NB4 (cell line): ENCODE results near the gene ADSS1.
"Not testable (repeated sequence)": the region's sequence is repeated elsewhere in the genome, so short reads cannot be mapped to it uniquely, and the experiment has no call there.

Experiments
- DNase-seq: peaks from one replicate; pipeline ENCODE4 v3.0.0; 2010; ENCODE audit warnings: low read depth
- H3K4me3 ChIP-seq: one replicate; pipeline ENCODE4 v1.5.1; 2011; ENCODE audit warnings: mild to moderate bottlenecking, low read depth, low read length, moderate library complexity
- MYC ChIP-seq: IDR thresholded peaks from 2 replicates; pipeline ENCODE4 v1.6.1; 2011; ENCODE audit warnings: low read depth, low read length
- POLR2A ChIP-seq: IDR thresholded peaks from 2 replicates; pipeline ENCODE4 v1.6.1; 2011; ENCODE audit warnings: mild to moderate bottlenecking; ENCODE audit not compliant: insufficient read length; ENCODE audit errors: extremely low read depth
- TF ChIP-seq, protein P1 (sequence below): IDR thresholded peaks from 2 replicates; pipeline ENCODE4 v1.6.1; 2011; ENCODE audit warnings: low read depth, low read length
- TF ChIP-seq, protein P2 (sequence below): IDR thresholded peaks from one replicate; pipeline ENCODE4 v1.5.1; 2012; ENCODE audit warnings: low read depth, low read length

ADSS1 gene

DNA sequence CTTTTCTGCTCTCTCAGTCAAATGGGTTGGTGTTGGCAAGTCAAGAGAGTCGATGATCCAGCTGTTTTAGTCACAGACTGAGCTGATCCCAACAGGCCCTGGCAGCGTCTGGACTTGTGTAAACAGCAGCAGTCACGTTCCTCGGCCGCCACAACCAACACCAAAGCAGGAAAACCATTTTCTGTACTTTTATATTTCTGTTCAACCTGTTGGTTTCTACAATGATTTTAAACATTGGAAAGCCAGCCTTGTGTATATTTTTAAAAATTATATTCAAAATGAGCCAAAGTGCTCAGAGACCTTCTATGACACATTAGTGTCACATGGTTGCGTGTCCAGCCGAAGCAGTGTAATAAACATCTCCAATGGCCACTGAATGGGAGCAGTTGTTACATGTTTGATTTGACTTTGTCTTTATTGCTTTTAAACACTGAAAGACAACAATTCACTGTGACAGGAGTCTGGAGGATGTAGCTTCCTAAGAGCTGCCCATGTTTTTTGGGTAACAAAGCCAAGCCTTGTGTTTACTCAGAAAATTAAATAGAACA lies 23.0 kb downstream of the ADSS1 start:
- TF ChIP-seq MYC: no peak
- no peak for TF ChIP-seq POLR2A
- TF ChIP-seq, protein P1, sequence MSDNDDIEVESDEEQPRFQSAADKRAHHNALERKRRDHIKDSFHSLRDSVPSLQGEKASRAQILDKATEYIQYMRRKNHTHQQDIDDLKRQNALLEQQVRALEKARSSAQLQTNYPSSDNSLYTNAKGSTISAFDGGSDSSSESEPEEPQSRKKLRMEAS: no peak
- TF ChIP-seq, protein P2, sequence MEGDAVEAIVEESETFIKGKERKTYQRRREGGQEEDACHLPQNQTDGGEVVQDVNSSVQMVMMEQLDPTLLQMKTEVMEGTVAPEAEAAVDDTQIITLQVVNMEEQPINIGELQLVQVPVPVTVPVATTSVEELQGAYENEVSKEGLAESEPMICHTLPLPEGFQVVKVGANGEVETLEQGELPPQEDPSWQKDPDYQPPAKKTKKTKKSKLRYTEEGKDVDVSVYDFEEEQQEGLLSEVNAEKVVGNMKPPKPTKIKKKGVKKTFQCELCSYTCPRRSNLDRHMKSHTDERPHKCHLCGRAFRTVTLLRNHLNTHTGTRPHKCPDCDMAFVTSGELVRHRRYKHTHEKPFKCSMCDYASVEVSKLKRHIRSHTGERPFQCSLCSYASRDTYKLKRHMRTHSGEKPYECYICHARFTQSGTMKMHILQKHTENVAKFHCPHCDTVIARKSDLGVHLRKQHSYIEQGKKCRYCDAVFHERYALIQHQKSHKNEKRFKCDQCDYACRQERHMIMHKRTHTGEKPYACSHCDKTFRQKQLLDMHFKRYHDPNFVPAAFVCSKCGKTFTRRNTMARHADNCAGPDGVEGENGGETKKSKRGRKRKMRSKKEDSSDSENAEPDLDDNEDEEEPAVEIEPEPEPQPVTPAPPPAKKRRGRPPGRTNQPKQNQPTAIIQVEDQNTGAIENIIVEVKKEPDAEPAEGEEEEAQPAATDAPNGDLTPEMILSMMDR: no peak
- DNase-seq: no peak
- H3K4me3 ChIP-seq: no peak overlapping the region

DNA sequence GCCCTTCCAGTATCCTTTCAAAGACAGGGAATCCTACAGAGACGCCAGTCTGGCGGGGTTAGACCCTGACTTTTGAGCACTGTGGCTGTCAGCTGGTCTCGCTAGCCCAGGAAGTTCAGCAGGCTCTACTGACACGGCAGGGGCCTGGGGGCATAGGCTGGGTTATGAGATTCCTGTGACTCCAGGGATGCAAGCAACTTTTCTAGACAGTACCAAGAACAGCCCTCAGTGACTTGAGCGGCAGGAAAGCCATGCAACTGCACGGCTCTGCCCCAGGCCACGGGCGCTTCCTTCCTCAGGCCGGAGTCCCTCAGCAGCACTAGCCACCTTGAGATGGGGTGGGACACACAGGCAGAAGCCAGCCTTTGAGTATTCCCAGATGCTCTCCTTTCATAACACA lies 23.8 kb downstream of the ADSS1 start:
- TF ChIP-seq MYC (no peak), POLR2A (no peak)
- TF ChIP-seq, protein P1: no peak
- TF ChIP-seq, protein P2: no peak
- H3K4me3 ChIP-seq: no peak overlapping the region
- DNase-seq: no peak

DNA sequence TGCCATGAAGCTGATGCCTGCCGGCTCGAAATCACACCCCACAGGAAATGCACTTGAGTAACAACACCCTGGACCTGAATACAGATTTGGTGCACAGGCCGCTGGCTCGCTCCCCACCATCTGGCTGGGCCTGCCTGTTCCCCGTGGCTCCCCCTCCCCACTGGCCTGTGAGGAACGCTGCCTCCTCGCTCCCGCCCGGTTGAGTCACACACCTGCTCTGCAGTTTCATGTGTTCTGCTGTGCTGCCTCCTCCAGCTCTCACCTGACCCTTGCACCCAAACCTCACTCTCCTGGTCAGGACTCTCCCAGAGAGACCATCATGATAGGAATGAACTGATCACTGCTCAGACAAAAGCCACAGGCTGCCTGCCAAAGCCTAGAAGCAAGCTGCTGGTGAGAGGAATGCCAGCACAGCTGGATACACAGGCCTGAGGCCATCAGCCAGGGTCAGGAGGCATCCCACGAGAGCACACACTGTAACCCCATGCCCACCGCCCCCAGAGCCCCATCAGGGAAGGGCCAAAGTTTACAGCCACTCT lies 25.2 kb downstream of the ADSS1 start:
- no peak overlapping the region for H3K4me3 ChIP-seq
- no peak for DNase-seq
- TF ChIP-seq, protein P2: no peak
- TF ChIP-seq, protein P1: no peak
- TF ChIP-seq MYC: no peak
- TF ChIP-seq POLR2A: no peak

DNA sequence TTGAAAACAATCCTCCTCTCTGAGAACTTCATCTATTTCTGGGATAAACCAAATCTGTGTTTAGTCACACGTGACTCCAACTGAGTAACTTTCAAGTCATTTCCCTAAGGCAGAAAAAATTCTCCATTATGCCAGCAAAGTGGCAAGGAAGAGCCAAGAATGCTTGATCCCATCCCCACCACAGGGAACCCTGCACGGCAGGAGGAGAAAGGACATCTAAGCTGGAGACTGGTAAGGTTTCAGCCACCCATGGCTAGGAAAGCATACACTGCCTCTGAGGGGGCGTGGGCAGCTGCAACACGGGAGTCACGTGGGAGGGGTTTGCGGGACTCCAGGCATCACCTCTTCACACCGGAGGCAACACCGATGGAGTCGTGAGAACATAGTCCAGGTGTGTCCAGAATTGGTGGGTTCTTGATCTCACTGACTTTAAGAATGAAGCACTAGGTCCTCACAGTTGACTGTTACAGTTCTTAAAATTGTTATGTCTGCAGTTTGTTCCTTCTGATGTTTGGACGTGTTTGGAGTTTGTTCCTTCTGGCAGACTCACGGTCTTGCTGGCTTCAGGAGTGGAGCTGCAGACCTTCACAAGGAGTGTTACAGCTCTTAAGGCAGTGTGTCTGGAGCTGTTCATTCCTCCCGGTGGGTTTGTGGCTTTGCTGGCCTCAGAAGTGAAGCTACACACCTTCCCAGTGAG lies 26.2 kb downstream of the ADSS1 start:
- TF ChIP-seq MYC: no peak
- TF ChIP-seq, protein P2: no peak
- TF ChIP-seq, protein P1: no peak
- TF ChIP-seq POLR2A: no peak
- no peak for DNase-seq
- no peak overlapping the region for H3K4me3 ChIP-seq

DNA sequence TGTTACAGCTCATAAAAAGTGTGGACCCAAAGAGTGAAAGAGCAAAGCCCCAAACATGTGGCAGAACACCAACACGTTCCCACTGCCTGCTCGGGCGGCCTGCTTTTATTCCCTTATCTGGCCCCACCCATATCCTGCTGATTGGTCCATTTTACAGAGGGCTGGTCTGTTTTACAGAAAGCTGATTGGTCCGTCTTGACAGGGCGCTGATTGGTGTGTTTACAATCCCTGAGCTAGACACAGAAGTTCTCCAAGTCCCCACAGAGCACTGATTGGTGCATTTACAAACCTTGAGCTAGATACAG lies 26.7 kb downstream of the ADSS1 start:
- not testable (repeated sequence) for DNase-seq, H3K4me3 ChIP-seq

DNA sequence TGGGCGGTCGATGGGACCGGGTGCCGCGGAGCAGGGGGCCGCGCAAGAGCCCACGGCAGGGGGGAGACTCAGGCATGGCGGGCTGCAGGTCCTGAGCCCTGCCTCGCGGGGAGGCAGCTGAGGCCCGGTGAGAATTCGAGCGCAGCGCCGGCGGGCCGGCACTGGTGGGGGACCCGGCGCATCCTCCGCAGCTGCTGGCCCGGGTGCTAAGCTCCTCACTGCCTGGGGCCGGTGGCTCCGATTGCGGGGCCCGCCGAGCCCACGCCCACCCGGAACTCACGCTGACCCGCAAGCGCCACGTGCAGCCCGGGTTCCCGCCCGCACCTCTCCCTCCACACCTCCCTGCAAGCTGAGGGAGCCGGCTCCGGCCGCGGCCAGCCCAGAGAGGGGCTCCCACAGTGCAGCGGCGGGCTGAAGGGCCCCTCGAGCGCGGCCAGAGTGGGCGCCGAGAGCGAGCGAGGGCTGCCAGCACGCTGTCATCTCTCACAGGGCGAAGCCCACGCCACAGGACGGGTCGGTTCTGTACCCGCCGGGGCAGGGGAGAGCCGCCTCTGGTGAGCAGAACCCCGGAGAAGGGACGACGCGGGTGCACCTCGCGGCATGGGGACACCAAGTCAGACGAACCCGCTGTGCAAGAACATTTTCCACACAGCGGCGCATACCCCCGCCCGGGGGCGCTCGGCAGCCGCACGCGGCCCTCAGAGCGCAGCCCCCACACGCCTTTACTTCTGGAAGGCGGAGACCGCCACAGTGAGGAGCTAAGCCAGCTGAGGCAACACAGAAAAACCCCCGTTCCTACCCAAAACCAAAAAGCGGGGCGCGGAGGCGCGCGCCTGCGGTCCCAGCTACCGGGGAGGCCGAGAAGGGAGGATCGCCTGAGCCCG lies 27.8 kb downstream of the ADSS1 start:
- TF ChIP-seq POLR2A: no peak
- peak; percentile 91 for TF ChIP-seq MYC
- TF ChIP-seq, protein P1: peak; percentile 69
- TF ChIP-seq, protein P2: peak; percentile 61
- DNase-seq: peak; percentile 86
- H3K4me3 ChIP-seq: peak overlapping the region; percentile 75
